Measurements from ENCODE around the gene DOCK10. TPM values are rescaled to one million over a fixed set of nuclear protein-coding genes. Genes with fewer than 3 reads are reported as not detected.

The DOCK10 gene
- total RNA-seq, 5 donors from 2014 or later (not counting 1 experiment from before 2014, with no cell fraction given), result 206 to 266 (median 235) TPM

- peaks cover 0 to 3% of the 10 kb centered on the region in 2 donors for H3K27me3 Mint-ChIP-seq
- no peak overlapping the region for H3K27ac Mint-ChIP-seq
- POLR2A ChIA-PET, result no interaction called here
- no peak overlapping the region for H3K4me3 ChIP-seq (ENCODE audit: control insufficient read depth in 1 of 2, extremely low read depth in 1 of 2, low read length in 1 of 2)
- no CpG with 5 or more reads among the region's 1 CpG for WGBS (ENCODE audit: insufficient coverage)
- H3K36me3 Mint-ChIP-seq, result peaks cover 18% of the 10 kb centered on the region
- CTCF ChIA-PET, result no interaction called here
- peaks cover 13 to 24% (median 20%) of the 10 kb centered on the region in 3 donors for H3K9me3 Mint-ChIP-seq
- DNase-seq, result no peak
- H3K36me3 ChIP-seq (ENCODE audit: control insufficient read depth in 2 of 2, extremely low read depth in 1 of 2, insufficient read depth in 1 of 2, low read length in 1 of 2), result peaks cover 9 to 10% of the 10 kb centered on the region in 2 donors
- H3K4me1 ChIP-seq (ENCODE audit: control insufficient read depth in 1 of 2, extremely low read depth in 1 of 2, insufficient read depth in 2 of 2, low read length in 2 of 2), result no peaks in the 10 kb centered on the region
- no peak overlapping the region for H3K4me3 Mint-ChIP-seq
- ATAC-seq (replicated peaks in 1 of 4), result no peak
- H3K27ac ChIP-seq (ENCODE audit: low read length), result no peak overlapping the region
- H3K9me3 ChIP-seq, result no peaks in the 10 kb centered on the region
- H3K4me1 Mint-ChIP-seq, result no peaks in the 10 kb centered on the region
- H3K27me3 ChIP-seq (replicated peaks in 1 of 2; ENCODE audit: control insufficient read depth in 2 of 2, extremely low read depth in 1 of 2, insufficient read depth in 2 of 2, low read length in 1 of 2), result no peaks in the 10 kb centered on the region
Measured at GRCh38 chr2:224753743-224754540, 288.3 kb downstream of the DOCK10 start.

- H3K9me3 ChIP-seq, result no peaks in the 10 kb centered on the region
- no peak for ATAC-seq (replicated peaks in 1 of 4)
- H3K4me3 ChIP-seq (ENCODE audit: control insufficient read depth in 1 of 2, extremely low read depth in 1 of 2, low read length in 1 of 2), result no peak overlapping the region
- peaks cover 0 to 3% of the 10 kb centered on the region in 2 experiments for H3K27me3 ChIP-seq (replicated peaks in 1 of 2; ENCODE audit: control insufficient read depth in 2 of 2, extremely low read depth in 1 of 2, insufficient read depth in 2 of 2, low read length in 1 of 2)
- peaks cover under 1% of the 10 kb centered on the region for H3K36me3 Mint-ChIP-seq
- no peak overlapping the region for H3K27ac ChIP-seq (ENCODE audit: low read length)
- ChIA-PET CTCF (no interaction called here), POLR2A (no interaction called here)
- WGBS (ENCODE audit: insufficient coverage), result 71% methylated on average over 1 of the region's 5 CpGs
- H3K4me1 Mint-ChIP-seq, result no peaks in the 10 kb centered on the region
- no peak overlapping the region for H3K4me3 Mint-ChIP-seq
- H3K27me3 Mint-ChIP-seq, result peaks cover 3 to 5% of the 10 kb centered on the region in 2 donors
- H3K27ac Mint-ChIP-seq, result no peak overlapping the region
- peaks cover 5 to 6% (median 5%) of the 10 kb centered on the region in 3 donors for H3K9me3 Mint-ChIP-seq
- DNase-seq, result no peak
- no peaks in the 10 kb centered on the region for H3K4me1 ChIP-seq (ENCODE audit: control insufficient read depth in 1 of 2, extremely low read depth in 1 of 2, insufficient read depth in 2 of 2, low read length in 2 of 2)
- no peaks in the 10 kb centered on the region for H3K36me3 ChIP-seq (ENCODE audit: control insufficient read depth in 2 of 2, extremely low read depth in 1 of 2, insufficient read depth in 1 of 2, low read length in 1 of 2)
Measured at GRCh38 chr2:224751996-224752698, 290.1 kb downstream of the DOCK10 start.

GRCh38 chr2:224749136-224749535 lies 293.1 kb downstream of the DOCK10 start:
- Mint-ChIP-seq H3K27ac (no peak overlapping the region), H3K4me1 (no peaks in the 10 kb centered on the region), H3K9me3 (no peaks in the 10 kb centered on the region), H3K27me3 (peaks cover 3 to 5% of the 10 kb centered on the region in 2 donors), H3K4me3 (no peak overlapping the region), H3K36me3 (no peaks in the 10 kb centered on the region)
- DNase-seq (no peak), ATAC-seq (replicated peaks in 1 of 4) (no peak)
- peaks cover 0 to 3% of the 10 kb centered on the region in 2 experiments for H3K27me3 ChIP-seq (replicated peaks in 1 of 2; ENCODE audit: control insufficient read depth in 2 of 2, extremely low read depth in 1 of 2, insufficient read depth in 2 of 2, low read length in 1 of 2)
- POLR2A ChIA-PET, result no interaction called here
- WGBS (ENCODE audit: insufficient coverage), result no CpG with 5 or more reads among the region's 1 CpG
- H3K4me3 ChIP-seq (ENCODE audit: control insufficient read depth in 1 of 2, extremely low read depth in 1 of 2, low read length in 1 of 2), result no peak overlapping the region
- H3K4me1 ChIP-seq (ENCODE audit: control insufficient read depth in 1 of 2, extremely low read depth in 1 of 2, insufficient read depth in 2 of 2, low read length in 2 of 2), result no peaks in the 10 kb centered on the region
- H3K36me3 ChIP-seq (ENCODE audit: control insufficient read depth in 2 of 2, extremely low read depth in 1 of 2, insufficient read depth in 1 of 2, low read length in 1 of 2), result no peaks in the 10 kb centered on the region
- CTCF ChIA-PET, result interaction anchor here in 1 of 2 donors (0.5 kb wide), 1 partner anchor 395 kb away, joined by 3 read pairs; no protein-coding TSS in a partner anchor
- H3K9me3 ChIP-seq, result no peaks in the 10 kb centered on the region
- H3K27ac ChIP-seq (ENCODE audit: low read length), result no peak overlapping the region

GRCh38 chr2:224747765-224748164 lies 294.5 kb downstream of the DOCK10 start:
- DNase-seq (no peak), ATAC-seq (replicated peaks in 1 of 4) (no peak)
- H3K36me3 Mint-ChIP-seq, result no peaks in the 10 kb centered on the region
- no peaks in the 10 kb centered on the region for H3K9me3 ChIP-seq
- no peaks in the 10 kb centered on the region for H3K4me1 Mint-ChIP-seq
- H3K9me3 Mint-ChIP-seq, result no peaks in the 10 kb centered on the region
- CTCF ChIA-PET, result no interaction called here
- no peak overlapping the region for H3K4me3 ChIP-seq (ENCODE audit: control insufficient read depth in 1 of 2, extremely low read depth in 1 of 2, low read length in 1 of 2)
- H3K4me3 Mint-ChIP-seq, result no peak overlapping the region
- H3K27me3 Mint-ChIP-seq, result peaks cover 3 to 7% of the 10 kb centered on the region in 2 donors
- WGBS (ENCODE audit: insufficient coverage), result no CpG with 5 or more reads among the region's 4 CpGs
- peaks cover 0 to 3% of the 10 kb centered on the region in 2 experiments for H3K27me3 ChIP-seq (replicated peaks in 1 of 2; ENCODE audit: control insufficient read depth in 2 of 2, extremely low read depth in 1 of 2, insufficient read depth in 2 of 2, low read length in 1 of 2)
- no peaks in the 10 kb centered on the region for H3K4me1 ChIP-seq (ENCODE audit: control insufficient read depth in 1 of 2, extremely low read depth in 1 of 2, insufficient read depth in 2 of 2, low read length in 2 of 2)
- no peaks in the 10 kb centered on the region for H3K36me3 ChIP-seq (ENCODE audit: control insufficient read depth in 2 of 2, extremely low read depth in 1 of 2, insufficient read depth in 1 of 2, low read length in 1 of 2)
- no peak overlapping the region for H3K27ac ChIP-seq (ENCODE audit: low read length)
- POLR2A ChIA-PET, result no interaction called here
- H3K27ac Mint-ChIP-seq, result no peak overlapping the region

- Histone ChIP-seq H3K36me3 (ENCODE audit: control insufficient read depth in 2 of 2, extremely low read depth in 1 of 2, insufficient read depth in 1 of 2, low read length in 1 of 2) (no peaks in the 10 kb centered on the region), H3K4me1 (ENCODE audit: control insufficient read depth in 1 of 2, extremely low read depth in 1 of 2, insufficient read depth in 2 of 2, low read length in 2 of 2) (no peaks in the 10 kb centered on the region), H3K4me3 (ENCODE audit: control insufficient read depth in 1 of 2, extremely low read depth in 1 of 2, low read length in 1 of 2) (no peak overlapping the region), H3K27ac (ENCODE audit: low read length) (no peak overlapping the region), H3K9me3 (no peaks in the 10 kb centered on the region), H3K27me3 (replicated peaks in 1 of 2; ENCODE audit: control insufficient read depth in 2 of 2, extremely low read depth in 1 of 2, insufficient read depth in 2 of 2, low read length in 1 of 2) (peaks cover 0 to 9% of the 10 kb centered on the region in 2 experiments)
- DNase-seq, result no peak
- H3K27ac Mint-ChIP-seq, result no peak overlapping the region
- peaks cover 0 to 8% of the 10 kb centered on the region in 2 donors for H3K27me3 Mint-ChIP-seq
- no peak for ATAC-seq (replicated peaks in 1 of 4)
- ChIA-PET CTCF (no interaction called here), POLR2A (no interaction called here)
- no peak overlapping the region for H3K4me3 Mint-ChIP-seq
- H3K36me3 Mint-ChIP-seq, result peaks cover 11% of the 10 kb centered on the region
- no peaks in the 10 kb centered on the region for H3K4me1 Mint-ChIP-seq
- peaks cover 12 to 25% (median 17%) of the 10 kb centered on the region in 3 donors for H3K9me3 Mint-ChIP-seq
- 100% methylated on average over 1 of the region's 1 CpG for WGBS (ENCODE audit: insufficient coverage)
Measured at GRCh38 chr2:224736227-224736626, 306.0 kb downstream of the DOCK10 start.

GRCh38 chr2:224734949-224735348 lies 307.3 kb downstream of the DOCK10 start:
- no peaks in the 10 kb centered on the region for H3K4me1 Mint-ChIP-seq
- no CpG with 5 or more reads among the region's 1 CpG for WGBS (ENCODE audit: insufficient coverage)
- H3K36me3 Mint-ChIP-seq, result peaks cover 11% of the 10 kb centered on the region
- H3K27ac ChIP-seq (ENCODE audit: low read length), result no peak overlapping the region
- ChIA-PET POLR2A (no interaction called here), CTCF (no interaction called here)
- no peaks in the 10 kb centered on the region for H3K36me3 ChIP-seq (ENCODE audit: control insufficient read depth in 2 of 2, extremely low read depth in 1 of 2, insufficient read depth in 1 of 2, low read length in 1 of 2)
- no peak overlapping the region for H3K4me3 ChIP-seq (ENCODE audit: control insufficient read depth in 1 of 2, extremely low read depth in 1 of 2, low read length in 1 of 2)
- peaks cover 0 to 8% of the 10 kb centered on the region in 2 donors for H3K27me3 Mint-ChIP-seq
- DNase-seq (no peak), ATAC-seq (replicated peaks in 1 of 4) (no peak)
- no peaks in the 10 kb centered on the region for H3K9me3 ChIP-seq
- no peaks in the 10 kb centered on the region for H3K4me1 ChIP-seq (ENCODE audit: control insufficient read depth in 1 of 2, extremely low read depth in 1 of 2, insufficient read depth in 2 of 2, low read length in 2 of 2)
- H3K27ac Mint-ChIP-seq, result no peak overlapping the region
- peaks cover 0 to 9% of the 10 kb centered on the region in 2 experiments for H3K27me3 ChIP-seq (replicated peaks in 1 of 2; ENCODE audit: control insufficient read depth in 2 of 2, extremely low read depth in 1 of 2, insufficient read depth in 2 of 2, low read length in 1 of 2)
- peaks cover 12 to 25% (median 17%) of the 10 kb centered on the region in 3 donors for H3K9me3 Mint-ChIP-seq
- no peak overlapping the region for H3K4me3 Mint-ChIP-seq
